B cell (primary cell): ENCODE measurements around the gene TBC1D25. TPM values are rescaled to one million over a fixed set of nuclear protein-coding genes. Genes with fewer than 3 reads are reported as not detected.

Experiments
- ATAC-seq: fragments of 200-7000 bp; cut with Tn5 transposase; one replicate; pipeline ENCODE4 v1.10.0; 2021; ENCODE audit warnings: low read depth, mild to moderate bottlenecking, moderate number of reproducible peaks, moderate library complexity
- CTCF ChIA-PET: fragments of 350-600 bp; sonication (Branson Sonifier 250); formaldehyde crosslinking; loops from one replicate; lab custom pipeline; 2021; ENCODE audit warnings: antibody characterized with exemption, inconsistent platforms; lab: Charles Lee
- POLR2A ChIA-PET: fragments of 350-600 bp; sonication (Branson Sonifier 250); formaldehyde crosslinking; loops from one replicate; lab custom pipeline; 2021; ENCODE audit warnings: antibody characterized with exemption; lab: Charles Lee
- DNase-seq: peaks from one replicate; pipeline ENCODE4 v3.0.0; 2013
- H2AFZ ChIP-seq: 2 replicates; pipeline ENCODE4 v1.6.1; 2012; ENCODE audit warnings: mild to moderate bottlenecking, low read depth, low read length; ENCODE audit not compliant: insufficient read depth, poor library complexity, severe bottlenecking
- H3K27ac ChIP-seq, 2 donors: 1 replicate in 1 of 2; 2 replicates in 1 of 2; pipeline ENCODE4 v1.5.1; 2012 to 2013; ENCODE audit warnings: low read length in 2 of 2, mild to moderate bottlenecking in 2 of 2, moderate library complexity in 1 of 2
- H3K27me3 ChIP-seq, 4 experiments: fragments of 200-600 bp in 1 of 4; sonication (generic) in 1 of 4; replicated peaks in 1 of 4; 1 replicate in 2 of 4; 2 replicates in 2 of 4; pipeline versions ENCODE4 v1.6.1 to v1.7.0; 2013 to 2016; ENCODE audit warnings: low read length in 3 of 4, mild to moderate bottlenecking in 2 of 4, mixed read lengths in 1 of 4, moderate library complexity in 1 of 4; ENCODE audit not compliant: insufficient read depth in 4 of 4, control insufficient read depth in 3 of 4; ENCODE audit errors: control extremely low read depth in 1 of 4
- H3K36me3 ChIP-seq, 2 experiments: replicated peaks in 1 of 2; 1 replicate in 1 of 2; 2 replicates in 1 of 2; pipeline versions ENCODE4 v1.6.1 to v1.7.1; 2013; ENCODE audit warnings: low read length in 1 of 2; ENCODE audit not compliant: insufficient read depth in 2 of 2, control insufficient read depth in 1 of 2; ENCODE audit errors: control extremely low read depth in 1 of 2, extremely low read depth in 1 of 2
- H3K4me1 ChIP-seq, 2 donors: fragments of 200-600 bp in 1 of 2; sonication (generic) in 1 of 2; 1 replicate in 1 of 2; 2 replicates in 1 of 2; pipeline versions ENCODE4 v1.5.1 to v1.6.1; 2013 to 2017; ENCODE audit warnings: low read length in 2 of 2; ENCODE audit not compliant: control insufficient read depth in 2 of 2, insufficient read depth in 2 of 2
- H3K4me2 ChIP-seq: replicated peaks from 2 replicates; pipeline ENCODE3; 2012; ENCODE audit warnings: mild to moderate bottlenecking, low read depth, low read length; ENCODE audit not compliant: poor library complexity, severe bottlenecking
- H3K4me3 ChIP-seq, 5 experiments: fragments of 200-600 bp in 1 of 5; sonication (generic) in 1 of 5; 1 replicate in 3 of 5; 2 replicates in 2 of 5; pipeline versions ENCODE4 v1.5.1 to v1.7.0; 2011 to 2016; ENCODE audit warnings: low read length in 4 of 5, mild to moderate bottlenecking in 4 of 5, low read depth in 2 of 5, control low read depth in 1 of 5, moderate library complexity in 1 of 5; ENCODE audit not compliant: insufficient read depth in 1 of 5; ENCODE audit errors: control extremely low read depth in 1 of 5, extremely low read depth in 1 of 5
- H3K79me2 ChIP-seq: fragments of 200-600 bp; sonication (generic); one replicate; pipeline ENCODE4 v1.6.0; 2016; ENCODE audit warnings: low read length; ENCODE audit not compliant: control insufficient read depth, insufficient read depth
- H3K9ac ChIP-seq: fragments of 200-600 bp; sonication (generic); 2 replicates; pipeline ENCODE4 v1.6.1; 2017; ENCODE audit warnings: mild to moderate bottlenecking, low read length, moderate library complexity
- H3K9me3 ChIP-seq, 3 donors: one replicate each; pipeline versions ENCODE4 v1.6.1 to v1.7.1; 2013; ENCODE audit warnings: low read length in 2 of 3; ENCODE audit not compliant: control insufficient read depth in 2 of 3, insufficient read depth in 1 of 3; ENCODE audit errors: control extremely low read depth in 1 of 3
- H4K20me1 ChIP-seq: 2 replicates; pipeline ENCODE4 v1.6.0; 2012; ENCODE audit warnings: mild to moderate bottlenecking, low read length; ENCODE audit not compliant: insufficient read depth, control insufficient read depth, poor library complexity, severe bottlenecking
- H3K27ac Mint-ChIP-seq: one replicate; pipeline ENCODE4 v1.8.0; 2021; ENCODE audit warnings: mixed read lengths
- H3K27me3 Mint-ChIP-seq: one replicate; pipeline ENCODE4 v1.8.0; 2021; ENCODE audit warnings: mixed read lengths
- H3K4me1 Mint-ChIP-seq: one replicate; pipeline ENCODE4 v1.8.0; 2021; ENCODE audit warnings: mixed read lengths
- H3K4me3 Mint-ChIP-seq: one replicate; pipeline ENCODE4 v1.8.0; 2021; ENCODE audit warnings: mixed read lengths
- H3K9me3 Mint-ChIP-seq: one replicate; pipeline ENCODE4 v1.8.0; 2022; ENCODE audit warnings: mixed read lengths; ENCODE audit not compliant: insufficient read depth
- EZH2 ChIP-seq: IDR thresholded peaks from 2 replicates; pipeline ENCODE4 v1.6.1; 2012; ENCODE audit warnings: borderline replicate concordance, low read depth, mild to moderate bottlenecking, moderate library complexity, low read length; ENCODE audit not compliant: insufficient read depth, poor library complexity, severe bottlenecking
- WGBS: methylation state at CpG from one replicate; pipeline ENCODE4 v1.1.5; 2013; ENCODE audit warnings: missing lambda C conversion rate; ENCODE audit not compliant: insufficient coverage; 5-methylcytosine and 5-hydroxymethylcytosine counted together
- intact Hi-C: fragments of 100-400 bp; cut with micrococcal nuclease; formaldehyde crosslinking; loops from one replicate; pipeline ENCODE4 v1.10.0; 2022
- polyA plus RNA-seq: library from polyadenylated mRNA; depleted of rRNA; stranded (reverse); fragments of >200 nt; gene quantifications from 2 replicates; pipeline ENCODE4 v1.2.3, GENCODE V29; 2012
- total RNA-seq, 2 donors: library from RNA; stranded (reverse); fragments of 120-200 nt in 1 of 2; gene quantifications; 1 replicate in 1 of 2; 2 replicates in 1 of 2; pipeline versions ENCODE4 v1.2.3 to v1.2.4, GENCODE V29; 2013 to 2022
- TF ChIP-seq, protein P1 (sequence below): fragments of 200-600 bp; IDR thresholded peaks from one replicate; pipeline ENCODE4 v1.8.0; 2022; ENCODE audit warnings: antibody characterized with exemption, mild to moderate bottlenecking

Gene TBC1D25
- total and polyA plus RNA-seq, 2 donors (not counting 1 experiment from before 2014, with no cell fraction given), result 24.6 to 31.5 TPM

DNA sequence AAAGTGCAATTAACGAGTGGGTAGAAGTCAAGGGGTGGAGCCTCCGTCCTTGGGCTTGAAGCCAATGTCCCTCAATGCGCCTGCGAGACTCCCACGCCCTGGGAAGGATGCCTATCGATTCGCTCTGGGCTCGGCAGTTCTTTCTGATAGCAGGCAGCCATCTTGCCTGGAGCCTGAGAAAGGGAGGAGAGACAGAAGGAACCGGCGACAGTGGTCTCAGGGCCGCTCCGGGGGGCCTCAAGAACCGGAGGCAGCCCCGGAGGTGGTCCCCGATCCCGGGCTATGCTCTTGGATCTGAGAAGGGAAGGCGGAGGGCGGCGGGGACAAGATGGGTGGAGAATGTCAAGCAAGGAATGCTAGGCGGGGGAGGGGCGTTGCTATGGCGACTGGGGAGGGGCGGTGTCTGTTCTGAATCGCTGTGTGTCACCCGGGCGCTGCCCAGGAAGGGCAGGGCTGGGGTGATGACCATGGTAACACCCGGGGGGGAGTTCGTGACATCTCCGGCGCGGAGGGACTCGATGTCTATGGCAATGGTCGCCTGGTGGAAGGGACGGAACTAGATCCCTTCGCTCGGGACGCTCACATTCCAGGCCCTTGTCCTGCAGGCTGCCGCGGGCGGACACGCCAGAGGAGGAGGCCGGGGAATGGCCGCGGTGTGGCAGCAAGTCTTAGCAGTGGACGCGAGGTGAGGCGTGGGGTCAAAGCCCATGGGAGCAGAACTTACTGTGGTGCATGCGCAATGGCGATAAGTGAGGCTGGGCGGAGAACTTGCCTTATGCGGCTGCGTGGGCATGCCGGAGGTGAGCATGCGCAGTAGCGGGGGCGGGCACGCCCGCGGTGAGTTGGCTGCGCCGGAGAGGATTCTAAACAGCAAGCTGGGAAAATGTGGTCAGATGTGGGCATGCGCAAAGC lies 58.1 kb downstream of the TBC1D25 start, which contains the start of gene WDR13:
Gene WDR13, plus strand, starts transcription at position 140 of the 912 bp plus-strand sequence. Its CDS starts 505 bp downstream, at position 645.
- H3K36me3 ChIP-seq, result peaks cover 0 to 18% of the 10 kb centered on the region in 2 experiments
- peak within 1 kb of the TSS; percentile 95 to 98 for H3K27ac ChIP-seq
- DNase-seq (peak; percentile 91), ATAC-seq (peak; percentile 76)
- peak within 1 kb of the TSS; percentile 86 for H3K9ac ChIP-seq
- peak within 1 kb of the TSS; percentile 98 for H3K4me3 Mint-ChIP-seq
- H3K79me2 ChIP-seq, result no peaks in the 10 kb centered on the region
- peak within 1 kb of the TSS; percentile 76 for H2AFZ ChIP-seq
- no peaks in the 10 kb centered on the region for H4K20me1 ChIP-seq
- intact Hi-C loops, result loop anchor here (1.0 to 5.0 kb wide), 8 partner anchors 23 to 760 kb away; partner anchors contain the start of genes FTSJ1, HDAC6, RBM3 and SUV39H1
- H3K4me3 ChIP-seq, result peak within 1 kb of the TSS; percentile 55 to 93 (median 75)
- peak within 1 kb of the TSS; percentile 78 for H3K4me2 ChIP-seq
- no peaks in the 10 kb centered on the region for H3K9me3 ChIP-seq
- TF ChIP-seq, protein P1, sequence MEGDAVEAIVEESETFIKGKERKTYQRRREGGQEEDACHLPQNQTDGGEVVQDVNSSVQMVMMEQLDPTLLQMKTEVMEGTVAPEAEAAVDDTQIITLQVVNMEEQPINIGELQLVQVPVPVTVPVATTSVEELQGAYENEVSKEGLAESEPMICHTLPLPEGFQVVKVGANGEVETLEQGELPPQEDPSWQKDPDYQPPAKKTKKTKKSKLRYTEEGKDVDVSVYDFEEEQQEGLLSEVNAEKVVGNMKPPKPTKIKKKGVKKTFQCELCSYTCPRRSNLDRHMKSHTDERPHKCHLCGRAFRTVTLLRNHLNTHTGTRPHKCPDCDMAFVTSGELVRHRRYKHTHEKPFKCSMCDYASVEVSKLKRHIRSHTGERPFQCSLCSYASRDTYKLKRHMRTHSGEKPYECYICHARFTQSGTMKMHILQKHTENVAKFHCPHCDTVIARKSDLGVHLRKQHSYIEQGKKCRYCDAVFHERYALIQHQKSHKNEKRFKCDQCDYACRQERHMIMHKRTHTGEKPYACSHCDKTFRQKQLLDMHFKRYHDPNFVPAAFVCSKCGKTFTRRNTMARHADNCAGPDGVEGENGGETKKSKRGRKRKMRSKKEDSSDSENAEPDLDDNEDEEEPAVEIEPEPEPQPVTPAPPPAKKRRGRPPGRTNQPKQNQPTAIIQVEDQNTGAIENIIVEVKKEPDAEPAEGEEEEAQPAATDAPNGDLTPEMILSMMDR, result no peak
- TF ChIP-seq EZH2, result no peak
- H3K4me1 ChIP-seq, result peaks cover 0 to 12% of the 10 kb centered on the region in 2 donors
- H3K27me3 ChIP-seq, result no peaks in the 10 kb centered on the region
- no peaks in the 10 kb centered on the region for H3K27me3 Mint-ChIP-seq
- H3K9me3 Mint-ChIP-seq, result no peaks in the 10 kb centered on the region
- H3K27ac Mint-ChIP-seq, result peak within 1 kb of the TSS; percentile 100
- ChIA-PET CTCF (interaction anchor here (0.7 to 0.9 kb wide), 2 partner anchors 349 to 452 kb away, joined by 3 read pairs; no protein-coding TSS in a partner anchor), POLR2A (interaction anchor here (0.6 to 1.3 kb wide), 4 partner anchors 16 to 482 kb away, joined by 3 to 6 read pairs (median 5); partner anchors contain the start of genes RBM3, TBC1D25 and WDR45)
- peaks cover 8% of the 10 kb centered on the region for H3K4me1 Mint-ChIP-seq
- 0% methylated on average over 36 of the region's 62 CpGs for WGBS
